Gastrocnemius medialis (tissue), 4 donors: ENCODE results near the gene CRYBG1. TPM values are rescaled to one million over a fixed set of nuclear protein-coding genes. Genes with fewer than 3 reads are reported as not detected.
A peak's percentile ranks its signal among the peaks of the same experiment; 100 is the strongest.

Experiments used
- ATAC-seq, 2 donors: fragments of 150-250 bp; one replicate each; pipeline ENCODE4 v1.9.1; 2016
- DNase-seq, 2 donors: peaks; one replicate each; pipeline ENCODE4 v3.0.0-alpha.2; 2019
- H3K27ac ChIP-seq, 4 donors: fragments of 200-600 bp; sonication (generic); 1 replicate in 1 of 4; 2 replicates in 3 of 4; pipeline ENCODE4 v1.5.1; 2016 to 2018; ENCODE audit warnings: mild to moderate bottlenecking in 2 of 4, moderate library complexity in 1 of 4
- H3K27me3 ChIP-seq, 3 donors: fragments of 200-600 bp; sonication (generic) in 2 of 3; 1 replicate in 1 of 3; 2 replicates in 2 of 3; pipeline versions ENCODE4 v1.5.1 to v1.6.0; 2016 to 2019; ENCODE audit warnings: mild to moderate bottlenecking in 1 of 3, moderate library complexity in 1 of 3
- H3K36me3 ChIP-seq, 2 donors: fragments of 200-600 bp; sonication (generic) in 1 of 2; one replicate each; pipeline ENCODE4 v1.5.1; 2017 to 2018
- H3K4me1 ChIP-seq, 2 donors: fragments of 200-600 bp; sonication (generic) in 1 of 2; one replicate each; pipeline ENCODE4 v1.5.1; 2016 to 2017; ENCODE audit warnings: mild to moderate bottlenecking in 2 of 2
- H3K4me3 ChIP-seq, 4 donors: fragments of 200-600 bp; sonication (generic) in 3 of 4; 1 replicate in 1 of 4; 2 replicates in 3 of 4; pipeline ENCODE4 v1.5.1; 2016 to 2019; ENCODE audit warnings: mild to moderate bottlenecking in 2 of 4
- H3K9me3 ChIP-seq, 3 donors: fragments of 200-600 bp; sonication (generic) in 2 of 3; 1 replicate in 1 of 3; 2 replicates in 2 of 3; pipeline ENCODE4 v1.5.1; 2016 to 2019
- CTCF ChIP-seq, 5 experiments: fragments of 450-650 bp in 3 of 5; fragments of 200-600 bp in 2 of 5; sonication (generic) in 2 of 5; IDR thresholded peaks in 4 of 5; conservative IDR thresholded peaks in 1 of 5; 1 replicate in 4 of 5; 2 replicates in 1 of 5; pipeline ENCODE4 v1.5.1; 2016 to 2019; ENCODE audit warnings: antibody characterized with exemption in 5 of 5, mild to moderate bottlenecking in 3 of 5, moderate library complexity in 3 of 5
- POLR2A ChIP-seq, 2 donors: fragments of 450-650 bp; IDR thresholded peaks; one replicate each; pipeline ENCODE4 v1.6.1; 2017; ENCODE audit warnings: antibody characterized with exemption in 2 of 2, mild to moderate bottlenecking in 2 of 2, moderate library complexity in 2 of 2
- in situ Hi-C, 4 donors: fragments of 200-750 bp; cut with MboI; loops; one replicate each; pipeline versions ENCODE4 v1.15.0 to v1.8.0; 2017; ENCODE audit warnings: low sequenced_read_pairs in 4 of 4
- intact Hi-C: fragments of 100-400 bp; cut with DNase I; formaldehyde crosslinking; loops from one replicate; pipeline ENCODE4 v1.15.1; 2023; ENCODE audit warnings: low total_unique reads
- total RNA-seq, 4 donors: library from RNA; depleted of rRNA; stranded (reverse); fragments of >200 nt; gene quantifications; one replicate each; pipeline versions ENCODE4 v1.1.0 to v1.2.3, GENCODE V29; 2016

CRYBG1 gene
- total RNA-seq, 4 donors from 2014 or later: 0.98 to 1.5 (median 1.1) TPM

GRCh38 chr6:106411643-106412200 is 51.2 kb downstream of the CRYBG1 start:
- Histone ChIP-seq H3K27me3 (no peaks in the 10 kb centered on the region), H3K36me3 (no peaks in the 10 kb centered on the region), H3K4me1 (no peaks in the 10 kb centered on the region), H3K4me3 (no peak overlapping the region), H3K9me3 (no peaks in the 10 kb centered on the region), H3K27ac (no peak overlapping the region)
- intact Hi-C loops: no loop called here
- no peak for TF ChIP-seq CTCF (IDR thresholded peaks at IDR 0.05 in 4 of 5, conservative IDR thresholded peaks at IDR 0.05 in 1 of 5)
- no peak for TF ChIP-seq POLR2A (IDR thresholded peaks at IDR 0.05)
- no peak for DNase-seq
- in situ Hi-C loops: no loop called here
- ATAC-seq: no peak

- no peak for DNase-seq
- no peak overlapping the region for H3K4me3 ChIP-seq
- TF ChIP-seq CTCF (IDR thresholded peaks at IDR 0.05 in 4 of 5, conservative IDR thresholded peaks at IDR 0.05 in 1 of 5) (no peak), POLR2A (IDR thresholded peaks at IDR 0.05) (no peak)
- intact Hi-C loops: no loop called here
- H3K27me3 ChIP-seq: no peaks in the 10 kb centered on the region
- no peaks in the 10 kb centered on the region for H3K4me1 ChIP-seq
- H3K9me3 ChIP-seq: no peaks in the 10 kb centered on the region
- in situ Hi-C loops: no loop called here
- H3K27ac ChIP-seq: no peak overlapping the region
- H3K36me3 ChIP-seq: no peaks in the 10 kb centered on the region
- no peak for ATAC-seq
Measured at GRCh38 chr6:106413016-106413415, 52.5 kb downstream of the CRYBG1 start.

GRCh38 chr6:106413722-106414121 is 53.2 kb downstream of the CRYBG1 start:
- H3K27ac ChIP-seq: no peak overlapping the region
- intact Hi-C loops (no loop called here), in situ Hi-C loops (no loop called here)
- no peaks in the 10 kb centered on the region for H3K27me3 ChIP-seq
- TF ChIP-seq POLR2A (IDR thresholded peaks at IDR 0.05) (no peak), CTCF (IDR thresholded peaks at IDR 0.05 in 4 of 5, conservative IDR thresholded peaks at IDR 0.05 in 1 of 5) (no peak)
- no peaks in the 10 kb centered on the region for H3K9me3 ChIP-seq
- no peak overlapping the region for H3K4me3 ChIP-seq
- no peaks in the 10 kb centered on the region for H3K36me3 ChIP-seq
- no peak for DNase-seq
- no peak for ATAC-seq
- no peaks in the 10 kb centered on the region for H3K4me1 ChIP-seq

- Histone ChIP-seq H3K9me3 (no peaks in the 10 kb centered on the region), H3K27ac (no peak overlapping the region), H3K27me3 (no peaks in the 10 kb centered on the region), H3K4me1 (no peaks in the 10 kb centered on the region), H3K4me3 (no peak overlapping the region), H3K36me3 (no peaks in the 10 kb centered on the region)
- DNase-seq: no peak
- TF ChIP-seq CTCF (IDR thresholded peaks at IDR 0.05 in 4 of 5, conservative IDR thresholded peaks at IDR 0.05 in 1 of 5): no peak
- no peak for TF ChIP-seq POLR2A (IDR thresholded peaks at IDR 0.05)
- in situ Hi-C loops (no loop called here), intact Hi-C loops (no loop called here)
- no peak for ATAC-seq
Measured at GRCh38 chr6:106415921-106416320, 55.4 kb downstream of the CRYBG1 start.

- no peak for DNase-seq
- H3K27me3 ChIP-seq: no peaks in the 10 kb centered on the region
- TF ChIP-seq CTCF (IDR thresholded peaks at IDR 0.05 in 4 of 5, conservative IDR thresholded peaks at IDR 0.05 in 1 of 5) (no peak), POLR2A (IDR thresholded peaks at IDR 0.05) (no peak)
- peak in 1 of 2 donors; percentile 12 for ATAC-seq
- no peaks in the 10 kb centered on the region for H3K36me3 ChIP-seq
- intact Hi-C loops: no loop called here
- no peaks in the 10 kb centered on the region for H3K4me1 ChIP-seq
- H3K27ac ChIP-seq: no peak overlapping the region
- no peaks in the 10 kb centered on the region for H3K9me3 ChIP-seq
- in situ Hi-C loops: no loop called here
- H3K4me3 ChIP-seq: no peak overlapping the region
Measured at GRCh38 chr6:106417572-106418147, 57.1 kb downstream of the CRYBG1 start.
